DOHH2 (cell line): ENCODE data around the gene DPP10.

Experiments
- CTCF ChIP-seq: fragments of 200-600 bp; sonication (generic); IDR thresholded peaks from one replicate; pipeline ENCODE4 v1.5.1; 2014; ENCODE audit warnings: antibody characterized with exemption, mild to moderate bottlenecking, low read depth, low read length; ENCODE audit not compliant: poor library complexity, severe bottlenecking
- EZH2phosphoT487 ChIP-seq: fragments of 200-600 bp; sonication (generic); IDR thresholded peaks from 2 replicates; pipeline ENCODE4 v1.6.1; 2017; ENCODE audit warnings: borderline replicate concordance, mild to moderate bottlenecking, antibody characterized with exemption, low read length, moderate library complexity, mixed read lengths

DNA sequence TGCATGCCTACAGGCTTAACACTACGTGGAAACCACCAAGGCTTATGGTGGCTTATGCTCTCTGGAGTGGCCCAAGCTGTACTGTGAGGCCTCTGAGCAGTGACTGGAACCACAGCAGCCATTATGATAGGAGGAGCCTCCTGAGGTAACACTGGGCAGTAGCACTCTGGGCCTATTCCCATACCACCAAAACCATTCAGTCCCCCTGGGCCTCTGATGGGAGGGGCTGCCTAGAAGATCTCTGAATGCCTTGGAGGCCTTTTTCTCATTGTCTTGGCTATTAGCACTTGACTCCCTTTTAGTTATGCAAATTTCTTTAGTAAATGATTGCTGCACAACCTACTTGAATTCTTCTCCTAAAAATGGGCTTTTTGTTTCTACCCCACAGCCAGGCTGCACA, 985.0 kb downstream of the DPP10 start:
- TF ChIP-seq CTCF (no peak), EZH2phosphoT487 (no peak)
